Mesendoderm (in vitro differentiated cells): ENCODE data around the gene ERRFI1. TPM values are rescaled to one million over a fixed set of nuclear protein-coding genes. Genes with fewer than 3 reads are reported as not detected.
"Not testable (repeated sequence)": the region's sequence is repeated elsewhere in the genome, so short reads cannot be mapped to it uniquely, and the experiment has no call there.

Source experiments
- DNase-seq: peaks from one replicate; pipeline ENCODE4 v3.0.0; 2013
- H2AK5ac ChIP-seq: 2 replicates; pipeline ENCODE4 v1.6.1; 2013; ENCODE audit warnings: low read length, inconsistent platforms
- H2BK120ac ChIP-seq: 2 replicates; pipeline ENCODE4 v1.6.1; 2013; ENCODE audit warnings: low read depth, mild to moderate bottlenecking, low read length, moderate library complexity, mixed read lengths
- H2BK15ac ChIP-seq: replicated peaks from 2 replicates; pipeline ENCODE4 v1.6.1; 2013; ENCODE audit warnings: low read depth, mild to moderate bottlenecking, moderate library complexity
- H2BK5ac ChIP-seq: 2 replicates; pipeline ENCODE4 v1.6.1; 2013; ENCODE audit warnings: low read length, inconsistent platforms
- H3K18ac ChIP-seq: 2 replicates; pipeline ENCODE4 v1.6.1; 2013; ENCODE audit warnings: mild to moderate bottlenecking, low read length, mixed read lengths
- H3K23ac ChIP-seq: one replicate; pipeline ENCODE4 v1.6.1; 2013; ENCODE audit warnings: low read length
- H3K27ac ChIP-seq: 2 replicates; pipeline ENCODE4 v1.5.1; 2013; ENCODE audit warnings: low read depth, mild to moderate bottlenecking, inconsistent platforms, low read length, moderate library complexity
- H3K27me3 ChIP-seq: 2 replicates; pipeline ENCODE4 v1.6.1; 2013; ENCODE audit warnings: low read length, control low read depth, mild to moderate bottlenecking, inconsistent platforms; ENCODE audit not compliant: insufficient read depth, poor library complexity
- H3K36me3 ChIP-seq: 2 replicates; pipeline ENCODE4 v1.6.1; 2013; ENCODE audit warnings: low read length, inconsistent platforms; ENCODE audit not compliant: control insufficient read depth, insufficient read depth
- H3K4ac ChIP-seq: one replicate; pipeline ENCODE4 v1.6.1; 2013; ENCODE audit warnings: low read depth, mild to moderate bottlenecking, low read length, moderate library complexity
- H3K4me1 ChIP-seq: 2 replicates; pipeline ENCODE4 v1.6.1; 2013; ENCODE audit warnings: low read depth, low read length, inconsistent platforms; ENCODE audit not compliant: control insufficient read depth
- H3K4me2 ChIP-seq: 2 replicates; pipeline ENCODE4 v1.6.1; 2013; ENCODE audit warnings: low read length
- H3K4me3 ChIP-seq: 2 replicates; pipeline ENCODE4 v1.5.1; 2013; ENCODE audit warnings: mild to moderate bottlenecking, low read length
- H3K56ac ChIP-seq: one replicate; pipeline ENCODE4 v1.6.1; 2013; ENCODE audit warnings: low read length
- H3K79me1 ChIP-seq: 2 replicates; pipeline ENCODE4 v1.6.1; 2013; ENCODE audit warnings: low read length, inconsistent platforms
- H3K79me2 ChIP-seq: 2 replicates; pipeline ENCODE4 v1.6.1; 2013; ENCODE audit warnings: mild to moderate bottlenecking, low read length; ENCODE audit not compliant: control insufficient read depth, insufficient read depth
- H3K9ac ChIP-seq: 2 replicates; pipeline ENCODE4 v1.6.1; 2013; ENCODE audit warnings: low read length, inconsistent platforms
- H4K5ac ChIP-seq: one replicate; pipeline ENCODE4 v1.6.1; 2013; ENCODE audit warnings: low read length
- H4K8ac ChIP-seq: one replicate; pipeline ENCODE4 v1.6.1; 2013; ENCODE audit warnings: low read depth, mild to moderate bottlenecking, control low read depth, low read length, moderate library complexity
- WGBS: extraction: QIAGEN DNeasy Blood & Tissue Kit; methylation state at CpG from one replicate; pipeline ENCODE4 v1.1.7; 2013; ENCODE audit warnings: low lambda C conversion rate, missing lambda C conversion rate; ENCODE audit not compliant: insufficient coverage; ENCODE audit errors: extremely low coverage; 5-methylcytosine and 5-hydroxymethylcytosine counted together
- small RNA-seq: library from polyadenylated mRNA; stranded (forward); fragments of <200 nt; extraction: miRNeasy Mini kit (QIAGEN cat#:217004); gene quantifications from one replicate; pipeline ENCODE3, GENCODE V24; 2013; ENCODE audit not compliant: insufficient read depth

ERRFI1 gene

GRCh38 chr1:7963841-7964240, 62.3 kb downstream of the ERRFI1 start:
- not testable (repeated sequence) for H3K18ac ChIP-seq

GRCh38 chr1:7963378-7963730, 62.8 kb downstream of the ERRFI1 start:
- H3K9ac ChIP-seq, H2BK15ac ChIP-seq, H3K56ac ChIP-seq, H2BK5ac ChIP-seq, H3K4ac ChIP-seq, H4K8ac ChIP-seq, H3K4me1 ChIP-seq, H3K79me1 ChIP-seq, H3K23ac ChIP-seq, DNase-seq, H3K4me2 ChIP-seq, H2AK5ac ChIP-seq, H3K4me3 ChIP-seq, H2BK120ac ChIP-seq, H4K5ac ChIP-seq, H3K27ac ChIP-seq, H3K36me3 ChIP-seq, H3K27me3 ChIP-seq, H3K18ac ChIP-seq: not testable (repeated sequence)
- peaks cover 25% of the 10 kb centered on the region for H3K79me2 ChIP-seq
- WGBS: no CpG with 5 or more reads among the region's 12 CpGs

More at GRCh38 chr1:7963841-7964240, 62.3 kb downstream of the ERRFI1 start:
- not testable (repeated sequence) for H2AK5ac ChIP-seq, H3K79me1 ChIP-seq, H2BK120ac ChIP-seq, H2BK15ac ChIP-seq, H3K4me2 ChIP-seq, DNase-seq, H3K4ac ChIP-seq, H2BK5ac ChIP-seq, H3K9ac ChIP-seq, H3K4me3 ChIP-seq, H3K36me3 ChIP-seq, H4K8ac ChIP-seq, H3K27ac ChIP-seq, H3K56ac ChIP-seq, H3K27me3 ChIP-seq, H3K4me1 ChIP-seq, H3K23ac ChIP-seq, H4K5ac ChIP-seq
- WGBS: no CpG with 5 or more reads among the region's 7 CpGs
- peaks cover 25% of the 10 kb centered on the region for H3K79me2 ChIP-seq

DNA sequence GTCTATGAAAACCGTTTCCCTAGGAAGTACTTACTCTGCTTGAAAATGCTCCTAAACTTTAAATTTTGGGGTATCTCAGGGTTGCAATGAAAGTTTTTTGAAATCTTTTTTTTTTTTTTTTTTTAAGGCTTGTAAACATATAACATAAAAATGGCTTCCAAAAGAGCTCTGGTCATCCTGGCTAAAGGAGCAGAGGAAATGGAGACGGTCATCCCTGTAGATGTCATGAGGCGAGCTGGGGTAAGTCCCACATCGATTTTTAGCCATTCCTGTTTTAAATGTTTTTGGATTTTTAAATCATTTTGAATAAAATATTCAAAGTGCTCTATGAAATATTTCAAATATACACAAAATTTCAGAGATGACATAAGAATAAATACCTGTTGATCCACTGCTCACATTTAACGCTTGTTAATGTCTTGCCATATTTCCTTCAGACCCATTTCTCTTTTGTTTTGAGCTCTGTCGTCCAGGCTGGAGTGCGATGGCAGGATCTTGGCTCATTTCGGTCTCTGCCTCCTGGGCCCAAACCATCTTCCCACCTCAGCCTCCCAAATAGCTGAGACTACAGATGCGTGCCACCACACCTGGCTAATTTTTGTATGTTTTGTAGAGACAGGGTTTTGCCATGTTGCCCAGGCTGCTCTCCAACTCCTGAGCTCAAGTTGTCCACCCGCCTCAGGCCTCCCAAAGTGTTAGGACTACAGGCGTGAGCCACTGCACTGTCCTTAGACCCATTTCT, 63.3 kb downstream of the ERRFI1 start:
- H3K27me3 ChIP-seq: no peaks in the 10 kb centered on the region
- H3K9ac ChIP-seq: peak overlapping the region; percentile 96
- H3K4me3 ChIP-seq: no peak overlapping the region
- H3K36me3 ChIP-seq: peaks cover 5% of the 10 kb centered on the region
- H3K4me2 ChIP-seq: peak overlapping the region; percentile 39
- peaks cover 2% of the 10 kb centered on the region for H3K4me1 ChIP-seq
- peak overlapping the region; percentile 2 for H3K56ac ChIP-seq
- H3K79me2 ChIP-seq: peaks cover 25% of the 10 kb centered on the region
- no peak for DNase-seq
- no peak overlapping the region for H3K23ac ChIP-seq
- no CpG with 5 or more reads among the region's 11 CpGs for WGBS
- no peak overlapping the region for H3K4ac ChIP-seq
- no peak overlapping the region for H2BK5ac ChIP-seq
- H3K27ac ChIP-seq: no peak overlapping the region
- no peak overlapping the region for H4K8ac ChIP-seq
- H2BK15ac ChIP-seq: no peak overlapping the region
- H4K5ac ChIP-seq: no peak overlapping the region
- no peak overlapping the region for H2BK120ac ChIP-seq
- H3K79me1 ChIP-seq: peaks cover 5% of the 10 kb centered on the region
- H2AK5ac ChIP-seq: no peak overlapping the region
- no peak overlapping the region for H3K18ac ChIP-seq

DNA sequence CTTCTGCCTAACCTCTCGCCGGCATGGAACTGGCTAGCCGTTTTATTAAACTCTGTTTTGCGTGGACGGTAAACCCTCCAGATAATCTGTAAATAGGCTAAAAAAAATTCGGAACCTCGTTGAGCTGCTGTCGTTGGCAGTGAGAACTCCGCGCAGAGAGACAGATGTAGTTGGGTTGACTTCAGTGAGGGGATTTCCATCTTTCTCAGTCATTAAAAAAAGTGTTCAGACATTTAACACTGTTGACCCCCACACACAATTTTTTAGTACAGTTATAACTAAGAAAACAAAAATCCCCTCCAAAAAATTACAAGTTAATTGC, 64.1 kb downstream of the ERRFI1 start:
- Histone ChIP-seq H3K79me2 (peaks cover 22% of the 10 kb centered on the region), H3K79me1 (peaks cover 5% of the 10 kb centered on the region), H3K27me3 (no peaks in the 10 kb centered on the region), H3K9ac (peak overlapping the region; percentile 96), H3K4me3 (peak overlapping the region; percentile 77), H3K23ac (no peak overlapping the region), H3K36me3 (peaks cover 5% of the 10 kb centered on the region), H3K4me1 (peaks cover 2% of the 10 kb centered on the region), H2BK15ac (no peak overlapping the region), H2BK120ac (no peak overlapping the region), H4K5ac (no peak overlapping the region), H4K8ac (no peak overlapping the region), H3K4me2 (peak overlapping the region; percentile 39), H3K18ac (no peak overlapping the region), H3K27ac (no peak overlapping the region), H2BK5ac (no peak overlapping the region), H3K4ac (no peak overlapping the region), H3K56ac (peak overlapping the region; percentile 98), H2AK5ac (no peak overlapping the region)
- no CpG with 5 or more reads among the region's 10 CpGs for WGBS
- DNase-seq: no peak

Small RNA genes within 50 kb of the gene (small RNA-seq; reads per million reads assigned to genes)
- gene RF00019: not detected
